GM12878 (cell line): ENCODE data around the gene OR11G2. TPM values are rescaled to one million over a fixed set of nuclear protein-coding genes. Genes with fewer than 3 reads are reported as not detected.
"Not testable (repeated sequence)": the region's sequence is repeated elsewhere in the genome, so short reads cannot be mapped to it uniquely, and the experiment has no call there.

Source experiments
- ATAC-seq: fragments of 200-7000 bp; cut with Tn5 transposase; 3 replicates; pipeline ENCODE4 v1.9.1; 2020; ENCODE audit warnings: mild to moderate bottlenecking, moderate library complexity
- BruUV-seq: library from RNA; stranded (reverse); fragments of 400-500 nt; replicated peaks from 2 replicates; lab custom pipeline; 2021; lab: Mats Ljungman, UMichigan
- CTCF ChIA-PET: fragments of 300-600 bp; sonication (Branson Sonifier 250); formaldehyde crosslinking; extraction: SDS; loops from one replicate; lab custom pipeline; 2021; ENCODE audit warnings: inconsistent platforms; lab: Yijun Ruan, JAX
- POLR2A ChIA-PET: fragments of 350-600 bp; formaldehyde crosslinking; extraction: SDS; loops from one replicate; lab custom pipeline; 2021; ENCODE audit warnings: inconsistent platforms; lab: Charles Lee
- RAD21 ChIA-PET: fragments of 300-600 bp; sonication (Branson Sonifier 250); formaldehyde crosslinking; loops from one replicate; lab custom pipeline; 2023; ENCODE audit warnings: antibody characterized with exemption; ENCODE audit not compliant: unreplicated experiment; lab: Charles Lee
- SMC1A ChIA-PET: fragments of 300-600 bp; sonication (Branson Sonifier 250); formaldehyde crosslinking; loops from one replicate; lab custom pipeline; 2023; ENCODE audit not compliant: unreplicated experiment, uncharacterized antibody; lab: Charles Lee
- DNase-seq: peaks from one replicate; pipeline ENCODE4 v3.0.0-alpha.2; 2011; ENCODE audit warnings: low read depth, low spot score
- FAIRE-seq: peaks from 3 replicates; lab custom pipeline; 2011; peaks lifted over from hg19 to GRCh38; lab: Jason Lieb, UNC
- H2AFZ ChIP-seq: 2 replicates; pipeline ENCODE4 v1.6.0; 2011; ENCODE audit warnings: low read depth, low read length, control low read depth; ENCODE audit not compliant: control insufficient read depth
- H3K27ac ChIP-seq: 2 replicates; pipeline ENCODE4 v1.5.1; 2011; ENCODE audit warnings: control low read depth; ENCODE audit not compliant: control insufficient read depth, insufficient read depth
- H3K27me3 ChIP-seq, 2 experiments: replicated peaks in 1 of 2; 2 replicates each; pipeline versions ENCODE4 v1.6.0 to v1.6.1; 2011; ENCODE audit warnings: low read length in 1 of 2; ENCODE audit not compliant: control insufficient read depth in 2 of 2, insufficient read depth in 2 of 2
- H3K36me3 ChIP-seq, 2 experiments: 2 replicates each; pipeline ENCODE4 v1.5.1; 2011; ENCODE audit warnings: low read length in 1 of 2; ENCODE audit not compliant: control insufficient read depth in 2 of 2, insufficient read depth in 2 of 2
- H3K4me1 ChIP-seq: 2 replicates; pipeline ENCODE4 v1.6.1; 2011; ENCODE audit warnings: mild to moderate bottlenecking, low read length, moderate library complexity, mixed read lengths; ENCODE audit not compliant: control insufficient read depth, insufficient read depth
- H3K4me2 ChIP-seq: 2 replicates; pipeline ENCODE4 v1.6.0; 2011; ENCODE audit warnings: control low read depth; ENCODE audit not compliant: control insufficient read depth, insufficient read depth
- H3K4me3 ChIP-seq: fragments of 200-600 bp; sonication (generic); 2 replicates; pipeline ENCODE4 v1.5.1; 2016
- H3K79me2 ChIP-seq: 2 replicates; pipeline ENCODE4 v1.6.0; 2011; ENCODE audit warnings: low read length; ENCODE audit not compliant: control insufficient read depth, insufficient read depth
- H3K9ac ChIP-seq: 2 replicates; pipeline ENCODE4 v1.8.0; 2011; ENCODE audit warnings: low read length, control low read depth, mixed read lengths; ENCODE audit not compliant: control insufficient read depth, insufficient read depth
- H3K9me3 ChIP-seq: replicated peaks from 3 replicates; pipeline ENCODE4 v1.5.1; 2011; ENCODE audit warnings: mild to moderate bottlenecking, low read length; ENCODE audit not compliant: control insufficient read depth, insufficient read depth
- H4K20me1 ChIP-seq: 2 replicates; pipeline ENCODE4 v1.6.0; 2011; ENCODE audit not compliant: control insufficient read depth, insufficient read depth
- IKZF1 ChIP-seq: fragments of 450-650 bp; conservative IDR thresholded peaks from 2 replicates; pipeline ENCODE4 v1.6.1; 2017; ENCODE audit warnings: antibody characterized with exemption, mild to moderate bottlenecking
- MXI1 ChIP-seq: fragments of 150-350 bp; IDR thresholded peaks from 2 replicates; pipeline ENCODE4 v1.6.1; 2011; ENCODE audit warnings: low read depth, mild to moderate bottlenecking, inconsistent platforms, low read length, improper control_type of control experiment
- NFYB ChIP-seq: IDR thresholded peaks from 2 replicates; pipeline ENCODE4 v1.6.1; 2011; ENCODE audit warnings: low read depth, mild to moderate bottlenecking, low read length, improper control_type of control experiment, moderate library complexity; ENCODE audit not compliant: insufficient read depth
- WGBS: methylation state at CpG from one replicate; pipeline ENCODE4 v1.1.6; 2016; ENCODE audit warnings: low lambda C conversion rate; ENCODE audit not compliant: insufficient replicate concordance, insufficient coverage; ENCODE audit errors: missing lambda C conversion rate; 5-methylcytosine and 5-hydroxymethylcytosine counted together
- in situ Hi-C: fragments of 300-500 bp; cut with MboI; formaldehyde crosslinking; loops from 9 replicates; pipeline ENCODE4 v1.14.3; 2018; ENCODE audit warnings: mixed read lengths
- intact Hi-C: fragments of 100-400 bp; cut with micrococcal nuclease; formaldehyde crosslinking; loops from one replicate; pipeline ENCODE4 v1.14.2; 2022; ENCODE audit not compliant: unreplicated experiment
- polyA plus RNA-seq, 11 experiments: library from polyadenylated mRNA; depleted of rRNA in 4 of 11; unstranded in 6 of 11; stranded (reverse) in 5 of 11; fragments of >200 nt; fragmentation: Nextera tagmentation in 4 of 11; fragmentation: Illumina TruSeq in 1 of 11; extraction: Ambion mirVana in 4 of 11; extraction: Trizol in 1 of 11; gene quantifications; 1 replicate in 1 of 11; 2 replicates in 10 of 11; pipeline versions ENCODE4 v1.2.1 to v1.2.3, GENCODE V29; 2011 to 2016; ENCODE audit warnings: inconsistent platforms in 2 of 11, missing spikeins in 2 of 11, low read depth in 1 of 11
- total RNA-seq, 4 experiments: library from RNA; depleted of rRNA in 3 of 4; stranded (reverse); fragments of >200 nt in 3 of 4; fragmentation: Illumina TruSeq in 1 of 4; extraction: Trizol in 1 of 4; gene quantifications; 2 replicates each; pipeline versions ENCODE4 v1.2.1 to v1.2.3, GENCODE V29; 2013 to 2021

OR11G2 gene
- total and polyA plus RNA-seq, 10 of the 15 experiments (the other 5 are each of a cell fraction or from before 2014, with no cell fraction given), result 0.08 TPM; not detected in 9

DNA sequence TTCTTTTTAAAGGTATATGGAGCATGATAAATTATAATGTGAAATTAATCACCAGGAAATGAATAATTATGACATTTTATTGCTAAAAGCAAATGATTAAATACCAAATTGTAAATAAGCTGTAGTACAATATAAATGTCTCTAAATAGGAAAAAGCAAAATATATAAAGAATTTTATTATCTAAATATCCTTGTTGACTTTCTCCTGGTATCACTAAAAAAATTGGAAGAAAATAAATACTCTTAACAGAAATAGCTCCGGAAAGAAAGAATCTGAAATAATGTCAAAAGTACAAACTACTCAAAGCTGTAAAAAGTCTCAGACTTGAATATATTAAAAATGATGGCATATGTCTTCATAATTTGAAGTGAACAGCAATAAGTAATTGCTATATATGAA, 38.0 kb downstream of the OR11G2 start, which contains the start of gene OR11H7:
OR11H7 (plus strand) TSS at position 301 of the 400 bp plus-strand sequence.
- H3K9me3 ChIP-seq, result no peaks in the 10 kb centered on the region
- intact Hi-C loops, result no loop called here
- H3K4me1 ChIP-seq, result no peaks in the 10 kb centered on the region
- ChIA-PET SMC1A (interaction anchor here (1.4 kb wide), 1 partner anchor 20 kb away, joined by 4 read pairs; no protein-coding TSS in a partner anchor), POLR2A (no interaction called here), RAD21 (interaction anchor here (0.6 kb wide), 1 partner anchor 20 kb away, joined by 4 read pairs; no protein-coding TSS in a partner anchor), CTCF (interaction anchor here (1.1 kb wide), 1 partner anchor 67 kb away, joined by 3 read pairs; no protein-coding TSS in a partner anchor)
- H4K20me1 ChIP-seq, result no peaks in the 10 kb centered on the region
- H3K79me2 ChIP-seq, result no peaks in the 10 kb centered on the region
- H3K4me2 ChIP-seq, result no peak within 1 kb of the TSS
- no peaks in the 10 kb centered on the region for H3K27me3 ChIP-seq
- BruUV-seq, result no TSS peak
- DNase-seq, result no peak
- H2AFZ ChIP-seq, result no peak within 1 kb of the TSS
- no peak for ATAC-seq
- in situ Hi-C loops, result loop anchor here (5.0 kb wide), 1 partner anchor 41 kb away; no protein-coding TSS in a partner anchor
- no peak for FAIRE-seq
- no peaks in the 10 kb centered on the region for H3K36me3 ChIP-seq
- WGBS, result 46% methylated on average over 1 of the region's 1 CpG
- H3K4me3 ChIP-seq, result no peak within 1 kb of the TSS
- H3K9ac ChIP-seq, result no peak within 1 kb of the TSS
- no peak within 1 kb of the TSS for H3K27ac ChIP-seq
- no peak for TF ChIP-seq NFYB
- TF ChIP-seq IKZF1, result no peak
- no peak for TF ChIP-seq MXI1

DNA sequence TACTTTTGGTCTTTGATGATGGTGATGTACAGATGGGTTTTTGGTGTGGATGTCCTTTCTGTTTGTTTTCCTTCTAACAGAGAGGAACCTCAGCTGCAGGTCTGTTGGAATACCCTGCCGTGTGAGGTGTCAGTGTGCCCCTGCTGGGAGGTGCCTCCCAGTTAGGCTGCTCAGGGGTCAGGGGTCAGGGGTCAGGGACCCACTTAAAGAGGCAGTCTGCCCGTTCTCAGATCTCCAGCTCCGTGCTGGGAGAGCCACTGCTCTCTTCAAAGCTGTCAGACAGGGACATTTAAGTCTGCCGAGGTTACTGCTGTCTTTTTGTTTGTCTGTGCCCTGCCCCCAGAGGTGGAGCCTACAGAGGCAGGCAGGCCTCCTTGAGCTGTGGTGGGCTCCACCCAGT, 44.7 kb downstream of the OR11G2 start:
- H3K36me3 ChIP-seq, H2AFZ ChIP-seq, in situ Hi-C loops, H3K4me1 ChIP-seq, DNase-seq, H3K9me3 ChIP-seq, H3K9ac ChIP-seq, CTCF ChIA-PET, intact Hi-C loops, RAD21 ChIA-PET, H3K4me3 ChIP-seq, H3K27me3 ChIP-seq, SMC1A ChIA-PET, BruUV-seq, H3K4me2 ChIP-seq, H4K20me1 ChIP-seq, FAIRE-seq, ATAC-seq, POLR2A ChIA-PET, H3K79me2 ChIP-seq, H3K27ac ChIP-seq: not testable (repeated sequence)
- 72% methylated on average over 3 of the region's 4 CpGs for WGBS
